ENCODE results near the gene NDNF.

GRCh38 chr4:121093261-121093660, 20.9 kb upstream of the NDNF start:
- TF ChIP-seq CTCF (IDR thresholded peaks at IDR 0.05 in 2 of 3, conservative IDR thresholded peaks at IDR 0.05 in 1 of 3; ENCODE audit: insufficient read depth in 2 of 3, low read depth in 1 of 3, low read length in 3 of 3) (no peak), CEBPB (tag; IDR thresholded peaks at IDR 0.05) (no peak), SRSF1 (IDR thresholded peaks at IDR 0.05; ENCODE audit: low read depth, low read length) (no peak), SP1 (CRISPR knock-in tag; IDR thresholded peaks at IDR 0.05) (no peak), POLR2A (conservative IDR thresholded peaks at IDR 0.05) (no peak), RFX5 (IDR thresholded peaks at IDR 0.05; ENCODE audit: low read depth, low read length) (no peak), FOXA3 (CRISPR knock-in tag; conservative IDR thresholded peaks at IDR 0.05 in 1 of 2, IDR thresholded peaks at IDR 0.05 in 1 of 2) (no peak), RBM22 (IDR thresholded peaks at IDR 0.05; ENCODE audit: low read depth, low read length, poor library complexity, severe bottlenecking) (no peak), STAG1 (CRISPR knock-in tag; IDR thresholded peaks at IDR 0.05; ENCODE audit: borderline replicate concordance) (no peak), FIP1L1 (IDR thresholded peaks at IDR 0.05; ENCODE audit: low read depth, low read length, poor library complexity, severe bottlenecking) (no peak), ZFP36 (IDR thresholded peaks at IDR 0.05; ENCODE audit: low read depth, low read length, partially characterized antibody) (no peak), RAD21 (CRISPR knock-in tag; conservative IDR thresholded peaks at IDR 0.05 in 1 of 2, IDR thresholded peaks at IDR 0.05 in 1 of 2) (no peak)
- TF ChIP-seq, protein P1, sequence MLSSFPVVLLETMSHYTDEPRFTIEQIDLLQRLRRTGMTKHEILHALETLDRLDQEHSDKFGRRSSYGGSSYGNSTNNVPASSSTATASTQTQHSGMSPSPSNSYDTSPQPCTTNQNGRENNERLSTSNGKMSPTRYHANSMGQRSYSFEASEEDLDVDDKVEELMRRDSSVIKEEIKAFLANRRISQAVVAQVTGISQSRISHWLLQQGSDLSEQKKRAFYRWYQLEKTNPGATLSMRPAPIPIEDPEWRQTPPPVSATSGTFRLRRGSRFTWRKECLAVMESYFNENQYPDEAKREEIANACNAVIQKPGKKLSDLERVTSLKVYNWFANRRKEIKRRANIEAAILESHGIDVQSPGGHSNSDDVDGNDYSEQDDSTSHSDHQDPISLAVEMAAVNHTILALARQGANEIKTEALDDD (IDR thresholded peaks at IDR 0.05), result no peak

Data from K562 (cell line).